SH-SY5Y (cell line): Measurements from ENCODE around the gene POU3F1.

Experiments
- GATA2 ChIP-seq: IDR thresholded peaks from 2 replicates; pipeline ENCODE4 v1.6.1; 2011; ENCODE audit warnings: mild to moderate bottlenecking, low read depth, low read length
- GATA3 ChIP-seq: IDR thresholded peaks from 2 replicates; pipeline ENCODE4 v1.6.1; 2011; ENCODE audit warnings: low read depth, mild to moderate bottlenecking, low read length, moderate library complexity

DNA sequence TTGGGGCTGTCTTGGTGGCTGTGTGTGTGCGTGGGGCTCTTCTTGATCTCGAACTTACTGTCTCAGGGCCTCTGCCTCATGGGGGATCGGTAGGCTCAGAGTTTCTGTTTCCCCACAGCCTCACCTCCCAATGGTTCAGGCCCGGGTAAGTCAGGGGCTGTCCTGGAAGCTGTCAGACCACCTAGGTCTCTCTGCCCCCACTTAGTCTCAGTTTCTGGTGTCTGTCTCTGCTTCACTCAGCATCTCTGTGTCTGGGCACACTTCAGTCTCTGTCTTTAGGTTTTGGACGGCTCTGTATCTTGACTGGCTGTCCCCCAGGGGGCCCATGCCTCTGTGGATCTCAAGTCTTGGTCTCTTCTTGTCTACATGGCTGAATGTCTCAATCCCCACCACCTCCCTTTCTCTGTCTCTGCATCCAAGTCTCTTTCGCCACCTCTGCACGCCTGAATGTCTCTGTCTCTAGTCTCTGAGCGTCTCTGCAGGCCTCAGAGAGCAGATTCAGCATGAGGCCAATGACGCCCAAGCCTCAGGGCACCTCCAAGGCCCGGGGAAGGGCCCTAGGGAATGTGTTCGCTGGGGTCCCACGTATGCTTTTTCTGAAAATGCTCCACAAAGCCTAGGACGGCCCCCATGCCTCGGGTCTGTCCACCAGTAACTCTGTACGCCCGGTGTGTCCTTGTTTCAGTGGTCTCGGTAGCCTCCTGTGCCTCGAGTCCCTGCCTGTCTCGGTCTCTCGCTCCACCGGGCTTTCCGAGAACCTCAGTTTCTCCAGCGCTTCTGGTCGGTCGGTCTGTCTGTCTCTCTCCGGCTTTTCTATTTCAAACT, 42.1 kb downstream of the POU3F1 start:
- TF ChIP-seq GATA3 (no peak), GATA2 (no peak)
